HepG2 (cell line): ENCODE results near the gene SLC7A6OS. TPM values are rescaled to one million over a fixed set of nuclear protein-coding genes. Genes with fewer than 3 reads are reported as not detected.
A peak's percentile ranks its signal among the peaks of the same experiment; 100 is the strongest.

ENCODE experiments used
- HNF4A ChIP-seq: sonication (generic); formaldehyde crosslinking; IDR thresholded peaks from 2 replicates; pipeline ENCODE4 v1.4.0; 2020; ENCODE audit warnings: missing genetic modification reagents
- KAT8 ChIP-seq: IDR thresholded peaks from 2 replicates; pipeline ENCODE4 v1.6.1; 2016; ENCODE audit warnings: missing genetic modification reagents, missing compliant biosample characterization
- ZBTB38 ChIP-seq: sonication (generic); formaldehyde crosslinking; IDR thresholded peaks from 2 replicates; pipeline ENCODE4 v1.5.1; 2020; ENCODE audit warnings: mild to moderate bottlenecking, missing genetic modification reagents
- ZNF136 ChIP-seq: sonication (generic); formaldehyde crosslinking; IDR thresholded peaks from 2 replicates; pipeline ENCODE4 v1.8.1; 2022; ENCODE audit warnings: low read depth, mild to moderate bottlenecking, moderate library complexity, missing genetic modification reagents
- polyA plus RNA-seq, 8 experiments: library from polyadenylated mRNA; depleted of rRNA in 3 of 8; stranded (reverse) in 7 of 8; unstranded in 1 of 8; fragments of >200 nt; fragmentation: Illumina TruSeq in 4 of 8; extraction: Trizol in 4 of 8; gene quantifications; 2 replicates each; pipeline versions ENCODE4 v1.2.1 to v1.2.3, GENCODE V29; 2011 to 2016; ENCODE audit warnings: low read depth in 4 of 8, missing spikeins in 1 of 8, mixed read lengths in 1 of 8; ENCODE audit not compliant: insufficient read depth in 1 of 8
- total RNA-seq, 5 experiments: library from RNA; depleted of rRNA; stranded (reverse); fragments of >200 nt; fragmentation: Illumina TruSeq; extraction: Trizol; gene quantifications; 2 replicates each; pipeline ENCODE4 v1.2.3, GENCODE V29; 2016; ENCODE audit warnings: low read depth in 1 of 5
- TF ChIP-seq, protein P1 (sequence below): sonication (generic); formaldehyde crosslinking; IDR thresholded peaks from 2 replicates; pipeline ENCODE4 v1.4.0; 2020; ENCODE audit warnings: missing genetic modification reagents, borderline replicate concordance
- TF ChIP-seq, protein P2 (sequence below): sonication (generic); formaldehyde crosslinking; IDR thresholded peaks from 2 replicates; pipeline ENCODE4 v1.4.0; 2020; ENCODE audit warnings: mild to moderate bottlenecking, missing genetic modification reagents, borderline replicate concordance
- TF ChIP-seq, protein P3 (sequence below): sonication (generic); formaldehyde crosslinking; IDR thresholded peaks from 2 replicates; pipeline ENCODE4 v1.5.1; 2020; ENCODE audit warnings: mild to moderate bottlenecking, missing genetic modification reagents, borderline replicate concordance
- TF ChIP-seq, protein P4 (sequence below): sonication (generic); formaldehyde crosslinking; IDR thresholded peaks from 2 replicates; pipeline ENCODE4 v1.5.1; 2020; ENCODE audit warnings: mild to moderate bottlenecking, missing genetic modification reagents

Gene SLC7A6OS
- total and polyA plus RNA-seq, 2 of the 13 experiments (the other 11 are each of a cell fraction or from before 2014, with no cell fraction given) = 11.2 to 21.5 TPM

DNA sequence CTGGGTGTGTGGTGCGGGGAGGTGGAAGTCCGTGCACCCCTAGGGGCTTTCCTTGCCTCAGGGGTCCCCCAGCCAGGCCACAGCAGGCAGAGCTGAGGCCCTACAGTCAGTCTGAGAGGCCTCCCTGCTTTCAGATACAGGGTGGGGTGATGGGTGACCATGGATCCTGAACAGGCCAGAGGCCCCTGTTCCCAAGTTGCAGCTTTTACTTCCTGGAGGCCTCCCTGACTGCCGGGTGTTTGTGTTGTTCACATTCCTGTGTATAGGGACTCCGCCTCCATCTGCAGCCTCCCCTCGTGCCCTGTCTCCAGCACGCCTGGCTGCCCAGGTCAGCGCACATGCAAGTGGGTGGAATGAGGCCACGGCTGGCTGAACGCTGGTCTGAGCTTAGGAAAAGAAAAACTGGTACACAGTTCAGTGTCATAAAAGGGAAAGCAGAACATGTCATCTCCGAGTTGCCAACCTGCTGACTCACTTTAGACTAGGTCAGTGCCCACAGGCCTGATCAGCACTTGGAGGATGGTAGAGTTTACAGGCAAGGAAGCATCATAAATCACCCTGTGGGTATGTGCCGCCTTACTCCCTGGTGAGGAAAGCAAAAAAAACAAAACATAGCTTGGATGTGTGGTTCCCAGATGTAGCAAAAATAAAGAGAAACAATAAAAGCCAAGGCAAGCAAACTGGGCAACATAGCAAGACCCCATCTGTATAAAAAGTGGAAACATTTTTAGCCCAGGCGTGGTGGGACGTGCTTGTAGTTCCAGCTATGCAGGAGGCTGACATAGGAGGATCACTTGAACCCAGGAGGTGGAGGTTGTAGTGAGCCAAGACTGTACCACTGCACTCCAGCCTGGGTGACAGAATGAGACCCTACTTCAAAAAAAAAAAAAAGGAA, 52.6 kb downstream of the SLC7A6OS start (continued):
- TF ChIP-seq HNF4A (CRISPR knock-in tag) (peak; percentile 60), ZBTB38 (CRISPR knock-in tag) (peak; percentile 97), ZNF136 (CRISPR knock-in tag) (0 out of 2 replicates have a peak, but pooled peaks have one; percentile 4), KAT8 (CRISPR knock-in tag) (peak; percentile 86)
- TF ChIP-seq, protein P1, sequence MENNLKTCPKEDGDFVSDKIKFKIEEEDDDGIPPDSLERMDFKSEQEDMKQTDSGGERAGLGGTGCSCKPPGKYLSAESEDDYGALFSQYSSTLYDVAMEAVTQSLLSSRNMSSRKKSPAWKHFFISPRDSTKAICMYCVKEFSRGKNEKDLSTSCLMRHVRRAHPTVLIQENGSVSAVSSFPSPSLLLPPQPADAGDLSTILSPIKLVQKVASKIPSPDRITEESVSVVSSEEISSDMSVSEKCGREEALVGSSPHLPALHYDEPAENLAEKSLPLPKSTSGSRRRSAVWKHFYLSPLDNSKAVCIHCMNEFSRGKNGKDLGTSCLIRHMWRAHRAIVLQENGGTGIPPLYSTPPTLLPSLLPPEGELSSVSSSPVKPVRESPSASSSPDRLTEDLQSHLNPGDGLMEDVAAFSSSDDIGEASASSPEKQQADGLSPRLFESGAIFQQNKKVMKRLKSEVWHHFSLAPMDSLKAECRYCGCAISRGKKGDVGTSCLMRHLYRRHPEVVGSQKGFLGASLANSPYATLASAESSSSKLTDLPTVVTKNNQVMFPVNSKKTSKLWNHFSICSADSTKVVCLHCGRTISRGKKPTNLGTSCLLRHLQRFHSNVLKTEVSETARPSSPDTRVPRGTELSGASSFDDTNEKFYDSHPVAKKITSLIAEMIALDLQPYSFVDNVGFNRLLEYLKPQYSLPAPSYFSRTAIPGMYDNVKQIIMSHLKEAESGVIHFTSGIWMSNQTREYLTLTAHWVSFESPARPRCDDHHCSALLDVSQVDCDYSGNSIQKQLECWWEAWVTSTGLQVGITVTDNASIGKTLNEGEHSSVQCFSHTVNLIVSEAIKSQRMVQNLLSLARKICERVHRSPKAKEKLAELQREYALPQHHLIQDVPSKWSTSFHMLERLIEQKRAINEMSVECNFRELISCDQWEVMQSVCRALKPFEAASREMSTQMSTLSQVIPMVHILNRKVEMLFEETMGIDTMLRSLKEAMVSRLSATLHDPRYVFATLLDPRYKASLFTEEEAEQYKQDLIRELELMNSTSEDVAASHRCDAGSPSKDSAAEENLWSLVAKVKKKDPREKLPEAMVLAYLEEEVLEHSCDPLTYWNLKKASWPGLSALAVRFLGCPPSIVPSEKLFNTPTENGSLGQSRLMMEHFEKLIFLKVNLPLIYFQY (CRISPR knock-in tag) = no peak; the same call in 1 of the 2 replicates
- TF ChIP-seq, protein P2, sequence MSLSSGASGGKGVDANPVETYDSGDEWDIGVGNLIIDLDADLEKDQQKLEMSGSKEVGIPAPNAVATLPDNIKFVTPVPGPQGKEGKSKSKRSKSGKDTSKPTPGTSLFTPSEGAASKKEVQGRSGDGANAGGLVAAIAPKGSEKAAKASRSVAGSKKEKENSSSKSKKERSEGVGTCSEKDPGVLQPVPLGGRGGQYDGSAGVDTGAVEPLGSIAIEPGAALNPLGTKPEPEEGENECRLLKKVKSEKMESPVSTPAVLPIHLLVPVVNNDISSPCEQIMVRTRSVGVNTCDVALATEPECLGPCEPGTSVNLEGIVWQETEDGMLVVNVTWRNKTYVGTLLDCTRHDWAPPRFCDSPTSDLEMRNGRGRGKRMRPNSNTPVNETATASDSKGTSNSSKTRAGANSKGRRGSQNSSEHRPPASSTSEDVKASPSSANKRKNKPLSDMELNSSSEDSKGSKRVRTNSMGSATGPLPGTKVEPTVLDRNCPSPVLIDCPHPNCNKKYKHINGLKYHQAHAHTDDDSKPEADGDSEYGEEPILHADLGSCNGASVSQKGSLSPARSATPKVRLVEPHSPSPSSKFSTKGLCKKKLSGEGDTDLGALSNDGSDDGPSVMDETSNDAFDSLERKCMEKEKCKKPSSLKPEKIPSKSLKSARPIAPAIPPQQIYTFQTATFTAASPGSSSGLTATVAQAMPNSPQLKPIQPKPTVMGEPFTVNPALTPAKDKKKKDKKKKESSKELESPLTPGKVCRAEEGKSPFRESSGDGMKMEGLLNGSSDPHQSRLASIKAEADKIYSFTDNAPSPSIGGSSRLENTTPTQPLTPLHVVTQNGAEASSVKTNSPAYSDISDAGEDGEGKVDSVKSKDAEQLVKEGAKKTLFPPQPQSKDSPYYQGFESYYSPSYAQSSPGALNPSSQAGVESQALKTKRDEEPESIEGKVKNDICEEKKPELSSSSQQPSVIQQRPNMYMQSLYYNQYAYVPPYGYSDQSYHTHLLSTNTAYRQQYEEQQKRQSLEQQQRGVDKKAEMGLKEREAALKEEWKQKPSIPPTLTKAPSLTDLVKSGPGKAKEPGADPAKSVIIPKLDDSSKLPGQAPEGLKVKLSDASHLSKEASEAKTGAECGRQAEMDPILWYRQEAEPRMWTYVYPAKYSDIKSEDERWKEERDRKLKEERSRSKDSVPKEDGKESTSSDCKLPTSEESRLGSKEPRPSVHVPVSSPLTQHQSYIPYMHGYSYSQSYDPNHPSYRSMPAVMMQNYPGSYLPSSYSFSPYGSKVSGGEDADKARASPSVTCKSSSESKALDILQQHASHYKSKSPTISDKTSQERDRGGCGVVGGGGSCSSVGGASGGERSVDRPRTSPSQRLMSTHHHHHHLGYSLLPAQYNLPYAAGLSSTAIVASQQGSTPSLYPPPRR (CRISPR knock-in tag) = peak; percentile 90
- TF ChIP-seq, protein P3, sequence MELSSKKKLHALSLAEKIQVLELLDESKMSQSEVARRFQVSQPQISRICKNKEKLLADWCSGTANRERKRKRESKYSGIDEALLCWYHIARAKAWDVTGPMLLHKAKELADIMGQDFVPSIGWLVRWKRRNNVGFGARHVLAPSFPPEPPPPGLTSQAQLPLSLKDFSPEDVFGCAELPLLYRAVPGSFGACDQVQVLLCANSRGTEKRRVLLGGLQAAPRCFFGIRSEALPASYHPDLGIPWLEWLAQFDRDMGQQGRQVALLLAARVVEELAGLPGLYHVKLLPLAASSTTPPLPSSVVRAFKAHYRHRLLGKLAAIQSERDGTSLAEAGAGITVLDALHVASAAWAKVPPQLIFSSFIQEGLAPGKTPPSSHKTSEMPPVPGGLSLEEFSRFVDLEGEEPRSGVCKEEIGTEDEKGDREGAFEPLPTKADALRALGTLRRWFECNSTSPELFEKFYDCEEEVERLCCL (CRISPR knock-in tag) = no peak
- TF ChIP-seq, protein P4, sequence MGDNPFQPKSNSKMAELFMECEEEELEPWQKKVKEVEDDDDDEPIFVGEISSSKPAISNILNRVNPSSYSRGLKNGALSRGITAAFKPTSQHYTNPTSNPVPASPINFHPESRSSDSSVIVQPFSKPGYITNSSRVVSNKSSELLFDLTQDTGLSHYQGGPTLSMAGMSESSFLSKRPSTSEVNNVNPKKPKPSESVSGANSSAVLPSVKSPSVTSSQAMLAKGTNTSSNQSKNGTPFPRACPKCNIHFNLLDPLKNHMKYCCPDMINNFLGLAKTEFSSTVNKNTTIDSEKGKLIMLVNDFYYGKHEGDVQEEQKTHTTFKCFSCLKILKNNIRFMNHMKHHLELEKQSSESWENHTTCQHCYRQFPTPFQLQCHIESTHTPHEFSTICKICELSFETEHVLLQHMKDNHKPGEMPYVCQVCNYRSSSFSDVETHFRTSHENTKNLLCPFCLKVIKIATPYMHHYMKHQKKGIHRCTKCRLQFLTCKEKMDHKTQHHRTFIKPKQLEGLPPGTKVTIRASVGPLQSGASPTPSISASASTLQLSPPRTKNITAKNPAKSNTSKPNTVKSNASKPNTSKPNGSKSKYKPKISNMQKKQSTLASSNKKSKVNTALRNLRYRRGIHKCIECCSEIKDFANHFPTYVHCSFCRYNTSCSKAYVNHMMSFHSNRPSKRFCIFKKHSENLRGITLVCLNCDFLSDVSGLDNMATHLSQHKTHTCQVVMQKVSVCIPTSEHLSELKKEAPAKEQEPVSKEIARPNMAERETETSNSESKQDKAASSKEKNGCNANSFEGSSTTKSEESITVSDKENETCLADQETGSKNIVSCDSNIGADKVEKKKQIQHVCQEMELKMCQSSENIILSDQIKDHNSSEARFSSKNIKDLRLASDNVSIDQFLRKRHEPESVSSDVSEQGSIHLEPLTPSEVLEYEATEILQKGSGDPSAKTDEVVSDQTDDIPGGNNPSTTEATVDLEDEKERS (CRISPR knock-in tag) = peak; percentile 87; the same call in 1 of the 2 replicates
